Neural cell (in vitro differentiated cells): Measurements from ENCODE around the gene TAGLN2.

Experiments
- EP300 ChIP-seq: fragments of 450-650 bp; conservative IDR thresholded peaks from 2 replicates; pipeline ENCODE4 v1.6.1; 2014; ENCODE audit warnings: antibody characterized with exemption, mild to moderate bottlenecking, moderate library complexity; ENCODE audit not compliant: poor library complexity, severe bottlenecking
- MXI1 ChIP-seq: fragments of 450-650 bp; conservative IDR thresholded peaks from 2 replicates; pipeline ENCODE4 v1.6.1; 2014; ENCODE audit warnings: antibody characterized with exemption, mild to moderate bottlenecking; ENCODE audit not compliant: poor library complexity, severe bottlenecking
- POLR2AphosphoS5 ChIP-seq: IDR thresholded peaks from 2 replicates; pipeline ENCODE4 v1.6.1; 2012
- SMC3 ChIP-seq: fragments of 450-650 bp; conservative IDR thresholded peaks from 2 replicates; pipeline ENCODE4 v1.6.1; 2014; ENCODE audit warnings: antibody characterized with exemption, mild to moderate bottlenecking, moderate library complexity; ENCODE audit not compliant: poor library complexity
- TAF1 ChIP-seq: IDR thresholded peaks from 2 replicates; pipeline ENCODE4 v1.6.1; 2012; ENCODE audit warnings: low read depth
- TF ChIP-seq, protein P1 (sequence below): fragments of 450-650 bp; IDR thresholded peaks from 2 replicates; pipeline ENCODE4 v1.5.1; 2014; ENCODE audit warnings: antibody characterized with exemption, mild to moderate bottlenecking, moderate library complexity; ENCODE audit not compliant: poor library complexity, severe bottlenecking
- TF ChIP-seq, protein P2 (sequence below): IDR thresholded peaks from 2 replicates; pipeline ENCODE4 v1.6.1; 2012; ENCODE audit warnings: borderline replicate concordance

DNA sequence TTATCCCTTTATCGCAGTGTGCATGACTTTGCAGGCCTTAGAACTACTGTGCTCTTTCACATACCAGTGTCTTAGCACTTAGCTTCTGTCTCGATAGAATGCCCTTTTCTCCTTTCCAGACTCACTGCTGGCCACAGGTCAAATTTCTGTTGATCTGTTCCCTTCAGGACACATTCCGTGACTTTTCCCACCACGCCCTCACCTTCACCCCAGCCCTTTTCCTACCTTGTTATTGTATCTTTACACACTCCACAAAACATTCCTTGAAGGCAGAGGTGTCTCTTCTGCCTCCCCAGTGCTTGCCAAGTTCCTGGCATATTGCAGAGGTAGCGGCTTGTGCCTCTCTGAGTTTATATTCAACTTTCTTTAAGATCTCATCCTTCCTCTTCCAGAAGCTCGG is 23.8 kb upstream of the TAGLN2 start:
- TF ChIP-seq, protein P1, sequence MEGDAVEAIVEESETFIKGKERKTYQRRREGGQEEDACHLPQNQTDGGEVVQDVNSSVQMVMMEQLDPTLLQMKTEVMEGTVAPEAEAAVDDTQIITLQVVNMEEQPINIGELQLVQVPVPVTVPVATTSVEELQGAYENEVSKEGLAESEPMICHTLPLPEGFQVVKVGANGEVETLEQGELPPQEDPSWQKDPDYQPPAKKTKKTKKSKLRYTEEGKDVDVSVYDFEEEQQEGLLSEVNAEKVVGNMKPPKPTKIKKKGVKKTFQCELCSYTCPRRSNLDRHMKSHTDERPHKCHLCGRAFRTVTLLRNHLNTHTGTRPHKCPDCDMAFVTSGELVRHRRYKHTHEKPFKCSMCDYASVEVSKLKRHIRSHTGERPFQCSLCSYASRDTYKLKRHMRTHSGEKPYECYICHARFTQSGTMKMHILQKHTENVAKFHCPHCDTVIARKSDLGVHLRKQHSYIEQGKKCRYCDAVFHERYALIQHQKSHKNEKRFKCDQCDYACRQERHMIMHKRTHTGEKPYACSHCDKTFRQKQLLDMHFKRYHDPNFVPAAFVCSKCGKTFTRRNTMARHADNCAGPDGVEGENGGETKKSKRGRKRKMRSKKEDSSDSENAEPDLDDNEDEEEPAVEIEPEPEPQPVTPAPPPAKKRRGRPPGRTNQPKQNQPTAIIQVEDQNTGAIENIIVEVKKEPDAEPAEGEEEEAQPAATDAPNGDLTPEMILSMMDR = no peak
- no peak for TF ChIP-seq EP300
- no peak for TF ChIP-seq POLR2AphosphoS5
- TF ChIP-seq, protein P2, sequence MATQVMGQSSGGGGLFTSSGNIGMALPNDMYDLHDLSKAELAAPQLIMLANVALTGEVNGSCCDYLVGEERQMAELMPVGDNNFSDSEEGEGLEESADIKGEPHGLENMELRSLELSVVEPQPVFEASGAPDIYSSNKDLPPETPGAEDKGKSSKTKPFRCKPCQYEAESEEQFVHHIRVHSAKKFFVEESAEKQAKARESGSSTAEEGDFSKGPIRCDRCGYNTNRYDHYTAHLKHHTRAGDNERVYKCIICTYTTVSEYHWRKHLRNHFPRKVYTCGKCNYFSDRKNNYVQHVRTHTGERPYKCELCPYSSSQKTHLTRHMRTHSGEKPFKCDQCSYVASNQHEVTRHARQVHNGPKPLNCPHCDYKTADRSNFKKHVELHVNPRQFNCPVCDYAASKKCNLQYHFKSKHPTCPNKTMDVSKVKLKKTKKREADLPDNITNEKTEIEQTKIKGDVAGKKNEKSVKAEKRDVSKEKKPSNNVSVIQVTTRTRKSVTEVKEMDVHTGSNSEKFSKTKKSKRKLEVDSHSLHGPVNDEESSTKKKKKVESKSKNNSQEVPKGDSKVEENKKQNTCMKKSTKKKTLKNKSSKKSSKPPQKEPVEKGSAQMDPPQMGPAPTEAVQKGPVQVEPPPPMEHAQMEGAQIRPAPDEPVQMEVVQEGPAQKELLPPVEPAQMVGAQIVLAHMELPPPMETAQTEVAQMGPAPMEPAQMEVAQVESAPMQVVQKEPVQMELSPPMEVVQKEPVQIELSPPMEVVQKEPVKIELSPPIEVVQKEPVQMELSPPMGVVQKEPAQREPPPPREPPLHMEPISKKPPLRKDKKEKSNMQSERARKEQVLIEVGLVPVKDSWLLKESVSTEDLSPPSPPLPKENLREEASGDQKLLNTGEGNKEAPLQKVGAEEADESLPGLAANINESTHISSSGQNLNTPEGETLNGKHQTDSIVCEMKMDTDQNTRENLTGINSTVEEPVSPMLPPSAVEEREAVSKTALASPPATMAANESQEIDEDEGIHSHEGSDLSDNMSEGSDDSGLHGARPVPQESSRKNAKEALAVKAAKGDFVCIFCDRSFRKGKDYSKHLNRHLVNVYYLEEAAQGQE = no peak
- no peak for TF ChIP-seq TAF1
- TF ChIP-seq SMC3 = no peak
- TF ChIP-seq MXI1 = no peak
